HG02943 (cell line): ENCODE results near the gene SPI1.

Experiments used
- ATAC-seq: cut with Tn5 transposase; IDR thresholded peaks from one replicate; pipeline ENCODE4 v1.9.1; 2021; ENCODE audit warnings: mild to moderate bottlenecking, low read depth, moderate library complexity; ENCODE audit not compliant: unreplicated experiment

The SPI1 gene

GRCh38 chr11:47378010-47378835 lies at the start of gene SPI1:
SPI1 (minus strand) TSS chr11:47378547; CDS start chr11:47378353, 194 bp downstream.
- peak; percentile 86 for ATAC-seq

GRCh38 chr11:47426062-47426956 lies 48.0 kb upstream of the SPI1 start, which contains the start of gene PSMC3:
PSMC3 (minus strand) TSS chr11:47426439; CDS start chr11:47426279, 160 bp downstream.
- ATAC-seq, result peak; percentile 91

GRCh38 chr11:47425611-47426010 lies 47.3 kb upstream of the SPI1 start:
- ATAC-seq, result no peak

GRCh38 chr11:47418454-47419259 lies 40.3 kb upstream of the SPI1 start:
- ATAC-seq, result no peak

GRCh38 chr11:47417712-47418111 lies 39.4 kb upstream of the SPI1 start:
- no peak for ATAC-seq

GRCh38 chr11:47415949-47416472 lies 37.7 kb upstream of the SPI1 start:
- ATAC-seq, result no peak

- no peak for ATAC-seq
Observed at GRCh38 chr11:47415091-47415854, 36.9 kb upstream of the SPI1 start.

GRCh38 chr11:47414685-47415070 lies 36.3 kb upstream of the SPI1 start:
- no peak for ATAC-seq

- no peak for ATAC-seq
Observed at GRCh38 chr11:47413908-47414684, 35.7 kb upstream of the SPI1 start.

GRCh38 chr11:47413351-47413750 lies 35.0 kb upstream of the SPI1 start:
- no peak for ATAC-seq

- ATAC-seq, result no peak
Observed at GRCh38 chr11:47411884-47412746, 33.8 kb upstream of the SPI1 start.

GRCh38 chr11:47410370-47411264 lies 32.3 kb upstream of the SPI1 start:
- no peak for ATAC-seq

GRCh38 chr11:47409440-47410369 lies 31.4 kb upstream of the SPI1 start:
- ATAC-seq, result no peak

GRCh38 chr11:47408598-47409439 lies 30.5 kb upstream of the SPI1 start:
- no peak for ATAC-seq
